Measurements from ENCODE around the gene SLCO4A1. TPM values are rescaled to one million over a fixed set of nuclear protein-coding genes. Genes with fewer than 3 reads are reported as not detected.
"Not testable (repeated sequence)": the region's sequence is repeated elsewhere in the genome, so short reads cannot be mapped to it uniquely, and the experiment has no call there.

Gene SLCO4A1
- total RNA-seq, 1 donor from 2014 or later, result 1.7 TPM

DNA sequence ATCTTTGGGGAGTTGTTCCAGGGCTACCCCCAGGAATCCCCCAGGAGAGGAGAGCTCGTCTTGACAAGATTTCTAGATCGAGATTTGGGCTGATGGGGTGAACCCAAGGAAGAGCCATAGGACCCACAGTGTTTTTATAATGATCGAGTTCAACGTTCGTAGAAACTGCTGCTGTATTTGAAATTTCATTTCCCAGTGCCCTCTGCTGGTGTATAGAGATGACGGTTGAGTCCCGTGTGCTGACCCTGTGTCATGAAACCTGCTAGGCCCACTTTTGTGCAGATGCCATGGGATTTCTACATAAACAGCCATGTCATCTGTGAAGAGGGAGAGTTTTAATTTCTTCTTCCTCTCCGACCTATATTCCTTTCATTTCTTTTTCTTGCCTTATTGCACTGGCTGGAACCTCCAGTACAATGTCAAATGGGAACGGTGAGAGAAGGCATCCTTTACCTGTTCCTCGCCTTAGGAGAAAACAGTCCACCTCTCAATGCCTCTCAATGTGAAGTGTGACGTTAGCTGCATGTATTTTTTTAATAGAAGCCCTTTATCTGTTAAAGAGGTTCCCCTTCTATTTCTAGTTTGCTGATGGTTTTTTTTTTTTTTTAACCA is 37.8 kb downstream of the SLCO4A1 start:
- ATAC-seq, result no peak
- no peak for DNase-seq (ENCODE audit: low spot score)

DNA sequence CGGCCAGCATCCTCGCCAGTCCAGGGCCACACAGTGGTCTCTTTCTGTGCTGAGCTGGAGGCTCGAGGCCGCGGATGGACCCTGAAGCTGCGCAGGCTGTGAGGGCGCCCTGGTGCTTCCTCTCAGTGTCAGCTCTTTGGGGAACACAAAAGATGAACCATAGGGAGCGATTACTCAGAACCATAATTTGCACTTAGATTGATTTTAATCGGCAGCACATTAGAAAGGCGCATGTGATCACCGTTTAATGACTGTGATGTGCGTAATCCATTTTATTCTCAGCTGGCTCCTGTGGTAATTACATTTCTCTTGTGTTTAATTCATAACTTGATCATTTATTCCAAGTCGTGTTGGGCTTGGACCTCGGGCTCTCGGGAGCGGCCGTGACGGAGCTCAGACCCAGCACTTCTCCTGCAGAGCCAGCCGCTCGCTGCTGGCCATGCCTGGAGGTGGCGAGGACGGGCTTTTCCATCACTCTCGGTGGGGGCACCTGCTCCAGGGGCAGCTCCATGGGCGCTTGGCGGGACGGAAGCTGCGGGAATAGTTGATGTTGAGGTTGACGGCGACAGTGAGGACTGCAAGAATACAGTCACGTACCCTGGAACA is 40.7 kb downstream of the SLCO4A1 start:
- ATAC-seq, result no peak
- DNase-seq (ENCODE audit: low spot score), result no peak

DNA sequence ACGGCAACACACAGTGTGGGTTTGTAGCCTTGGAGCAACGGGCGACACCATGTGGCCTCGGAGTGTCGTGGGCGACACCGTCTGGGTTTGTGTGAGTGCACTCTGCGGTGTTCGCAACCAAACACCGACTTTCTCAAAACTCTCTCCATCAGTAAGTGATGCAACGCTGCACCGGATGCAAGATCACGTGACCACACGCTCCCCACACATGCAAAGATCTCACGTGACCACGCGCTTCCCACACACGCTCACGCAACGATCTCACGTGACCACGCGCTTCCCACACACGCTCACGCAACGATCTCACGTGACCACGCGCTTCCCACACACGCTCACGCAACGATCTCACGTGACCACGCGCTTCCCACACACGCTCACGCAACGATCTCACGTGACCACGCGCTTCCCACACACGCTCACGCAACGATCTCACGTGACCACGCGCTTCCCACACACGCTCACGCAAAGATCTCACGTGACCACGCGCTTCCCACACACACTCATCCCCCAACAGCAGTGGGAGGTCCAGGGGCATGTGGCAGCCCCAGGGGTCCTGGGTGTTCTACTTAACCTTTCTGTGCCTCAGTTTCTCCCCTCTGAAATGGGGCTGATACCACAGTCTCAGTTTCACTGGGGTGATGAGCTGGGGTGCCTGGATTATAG is 41.5 kb downstream of the SLCO4A1 start:
- ATAC-seq, result not testable (repeated sequence)

DNA sequence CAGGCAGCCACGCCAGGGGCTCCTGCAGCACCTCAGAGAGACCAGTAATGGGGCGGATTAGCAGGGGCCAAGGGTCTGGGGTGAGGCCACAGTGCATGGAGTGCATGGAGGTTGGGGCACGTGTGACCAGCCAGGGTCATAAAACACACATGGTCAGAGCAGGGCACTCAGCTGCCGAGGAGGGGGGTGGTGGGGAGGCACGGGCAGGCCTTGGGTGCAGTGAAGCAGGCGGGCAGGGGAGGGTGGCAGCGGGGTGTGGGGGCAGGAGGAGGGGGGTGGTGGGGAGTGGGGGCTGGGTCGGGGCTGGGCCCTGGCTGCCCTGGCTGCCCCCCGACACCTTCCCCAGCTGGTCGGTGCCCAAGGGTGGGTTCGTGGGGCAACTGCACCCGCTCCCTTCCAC is 42.7 kb downstream of the SLCO4A1 start:
- DNase-seq (ENCODE audit: low spot score) (no peak), ATAC-seq (no peak)

More for the DNA sequence above, 41.5 kb downstream of the SLCO4A1 start:
- not testable (repeated sequence) for DNase-seq (ENCODE audit: low spot score)

DNA sequence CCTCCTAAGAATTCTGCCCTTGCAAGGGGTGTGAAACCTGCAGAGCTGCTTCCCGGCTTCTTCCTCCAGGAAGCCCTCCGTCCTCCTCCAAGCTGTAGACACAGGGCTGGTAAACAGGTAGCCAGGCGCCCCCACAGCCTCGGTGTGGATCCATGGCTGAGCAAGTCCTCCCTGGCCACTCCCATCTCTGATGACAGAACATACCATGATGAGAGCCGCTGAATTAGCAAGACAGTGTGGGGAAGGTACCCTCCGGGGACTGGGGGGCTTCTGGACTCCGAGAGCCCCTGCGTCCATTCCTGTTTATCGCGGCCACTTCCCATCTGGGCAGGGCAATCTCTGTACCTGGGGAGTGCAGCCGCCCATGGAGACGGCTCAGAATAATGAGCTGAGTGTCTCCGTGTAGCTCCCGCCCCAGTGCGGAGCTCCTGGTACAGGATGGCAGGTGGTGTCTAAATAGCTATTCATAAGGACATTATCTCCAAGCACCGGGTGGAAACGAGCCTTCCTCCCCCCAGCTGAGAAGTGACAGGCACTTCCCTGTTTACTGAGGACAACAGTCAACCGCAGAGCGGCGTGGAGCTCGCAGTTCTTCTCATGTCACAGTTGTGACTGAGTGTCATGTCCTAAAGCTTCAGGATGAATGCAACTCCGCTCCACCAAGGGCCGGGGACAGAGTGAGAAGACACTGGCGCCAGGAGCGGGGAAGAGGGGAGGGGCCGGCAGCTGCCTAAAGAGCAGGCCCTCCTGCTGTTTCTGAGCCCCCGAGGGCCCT is 43.7 kb downstream of the SLCO4A1 start:
- ATAC-seq (peak; percentile 58), DNase-seq (ENCODE audit: low spot score) (no peak)

DNA sequence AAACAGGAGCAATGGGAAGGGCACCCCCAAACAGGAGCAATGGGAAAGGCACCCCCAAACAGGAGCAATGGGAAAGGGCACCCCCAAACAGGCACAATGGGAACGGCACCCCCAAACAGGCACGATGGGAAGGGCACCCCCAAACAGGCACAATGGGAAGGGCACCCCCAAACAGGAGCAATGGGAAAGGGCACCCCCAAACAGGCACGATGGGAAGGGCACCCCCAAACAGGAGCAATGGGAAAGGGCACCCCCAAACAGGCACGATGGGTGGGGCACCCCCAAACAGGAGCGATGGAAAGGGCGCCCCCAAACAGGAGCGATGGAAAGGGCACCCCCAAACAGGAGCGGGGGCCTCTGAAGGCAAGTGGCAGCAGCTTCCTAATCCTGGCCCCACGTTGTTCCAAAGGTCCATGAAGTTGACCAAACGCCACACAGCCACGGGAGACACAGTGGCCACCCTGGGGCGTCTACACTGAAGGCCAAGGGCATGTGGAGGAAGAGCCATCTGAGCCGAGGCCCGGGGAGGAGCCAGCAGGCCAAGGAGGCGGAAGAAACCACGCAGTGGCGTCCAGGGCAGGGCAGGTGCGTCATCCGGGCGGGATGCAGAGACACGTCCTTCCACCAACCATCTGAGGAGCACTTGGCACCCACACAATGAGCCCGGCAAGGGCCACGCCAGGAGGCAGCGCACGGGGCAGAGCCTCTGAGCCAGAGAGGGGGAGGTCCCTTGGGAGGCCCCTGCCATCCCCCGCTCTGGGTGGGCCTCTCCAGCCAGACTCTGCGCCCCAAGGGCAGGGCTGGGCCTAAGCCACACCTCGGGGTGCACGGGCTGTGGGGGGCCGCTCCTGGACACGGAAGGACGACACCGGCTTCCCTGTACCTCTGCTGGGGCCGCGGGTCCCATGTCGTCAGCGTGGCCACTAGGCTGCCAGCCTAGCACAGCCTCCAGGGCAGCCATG is 44.8 kb downstream of the SLCO4A1 start:
- no peak for ATAC-seq
- no peak for DNase-seq (ENCODE audit: low spot score)

DNA sequence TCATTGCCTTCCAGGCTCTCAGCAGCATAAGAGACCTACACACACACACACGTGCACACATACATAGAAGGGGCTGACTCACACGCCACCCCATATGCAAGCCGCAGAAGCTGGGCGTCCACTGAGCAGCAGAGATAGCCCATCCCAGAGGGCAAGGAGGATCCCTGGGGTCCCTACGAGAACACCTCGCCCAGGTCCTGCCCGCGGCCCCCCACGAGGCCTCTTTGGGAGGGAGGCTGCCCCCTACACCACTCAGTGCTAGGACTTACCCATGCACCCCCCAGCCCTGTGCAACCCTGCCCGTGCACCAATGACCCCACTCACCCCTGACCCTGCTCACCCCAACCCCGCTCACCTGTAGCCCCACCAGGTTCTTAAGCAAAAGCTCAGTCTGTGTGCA is 45.8 kb downstream of the SLCO4A1 start:
- ATAC-seq, result no peak
- DNase-seq (ENCODE audit: low spot score), result no peak

DNA sequence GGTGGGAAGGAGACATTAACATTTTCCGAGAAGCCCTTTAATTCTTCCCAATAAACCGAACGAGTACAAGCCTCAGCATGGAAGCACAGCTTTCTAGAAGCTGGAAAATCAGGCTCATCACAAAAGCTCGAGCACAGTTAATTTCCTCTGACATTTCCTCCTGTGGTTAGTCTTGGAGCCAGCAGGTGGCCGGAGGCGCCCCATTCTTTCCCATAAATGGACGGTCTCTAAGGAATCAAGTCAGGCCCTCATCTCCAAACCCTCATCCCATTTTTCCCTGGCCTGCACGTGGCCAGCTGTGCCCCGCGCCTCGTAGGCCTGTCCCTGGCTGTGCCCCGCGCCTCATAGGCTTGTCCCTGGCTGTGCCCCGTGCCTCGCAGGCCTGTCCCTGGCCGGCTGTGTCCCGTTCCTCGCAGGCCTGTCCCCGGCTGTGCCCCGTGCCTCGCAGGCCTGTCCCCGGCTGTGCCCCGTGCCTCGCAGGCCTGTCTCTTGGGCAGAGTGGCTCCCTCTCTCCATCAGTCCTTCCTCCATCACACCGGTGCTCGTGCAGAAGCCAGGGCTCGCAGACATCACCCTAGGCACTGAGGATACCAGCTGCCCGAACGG is 46.7 kb downstream of the SLCO4A1 start:
- ATAC-seq (no peak), DNase-seq (ENCODE audit: low spot score) (no peak)

DNA sequence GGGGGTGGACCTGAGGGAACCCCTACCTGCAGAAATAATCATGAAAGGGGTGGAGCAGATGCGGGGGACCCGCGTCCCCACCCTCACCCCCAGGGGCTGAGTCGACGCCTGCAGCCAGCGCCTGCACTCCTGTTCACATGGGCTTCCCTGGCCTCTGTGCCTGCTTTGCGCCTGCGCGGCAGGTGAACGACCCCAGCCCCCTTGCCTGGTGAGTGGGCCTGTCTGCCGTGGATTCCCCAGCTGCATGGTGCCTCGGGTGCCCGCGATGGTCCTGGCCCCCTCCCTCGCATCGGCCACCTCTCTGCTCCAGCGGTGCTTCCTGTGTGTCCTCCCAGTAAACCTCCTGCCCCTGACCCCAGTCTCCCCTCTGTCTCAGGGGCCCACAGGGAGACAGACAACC is 47.6 kb downstream of the SLCO4A1 start:
- DNase-seq (ENCODE audit: low spot score) (no peak), ATAC-seq (no peak)

DNA sequence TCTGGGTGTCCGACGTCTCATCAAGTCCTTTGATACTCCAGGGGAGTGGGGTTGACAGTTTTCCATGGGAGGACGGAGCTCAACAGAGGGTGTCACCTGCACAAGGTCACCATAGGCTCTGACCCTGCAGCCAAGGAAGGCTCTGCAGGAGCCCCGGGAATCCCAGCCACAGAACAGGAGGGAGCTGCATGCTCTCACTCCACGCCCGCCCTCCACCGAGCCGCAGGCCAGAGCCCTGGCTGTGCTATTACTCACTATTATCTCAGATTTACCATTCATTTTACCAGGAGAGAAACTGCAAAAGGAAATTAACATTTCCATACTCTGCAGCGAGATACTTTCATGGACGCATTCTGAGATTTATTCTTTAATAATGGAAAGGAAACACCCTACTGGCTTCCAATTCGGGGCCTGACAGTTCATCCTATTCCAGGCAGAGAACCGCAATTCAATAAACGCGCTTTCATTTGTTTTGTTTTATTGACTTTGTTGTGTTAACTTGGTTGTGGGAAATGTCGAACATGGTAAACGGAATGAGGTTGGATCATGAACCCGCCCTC is 48.0 kb downstream of the SLCO4A1 start:
- ATAC-seq, result no peak
- DNase-seq (ENCODE audit: low spot score), result no peak

DNA sequence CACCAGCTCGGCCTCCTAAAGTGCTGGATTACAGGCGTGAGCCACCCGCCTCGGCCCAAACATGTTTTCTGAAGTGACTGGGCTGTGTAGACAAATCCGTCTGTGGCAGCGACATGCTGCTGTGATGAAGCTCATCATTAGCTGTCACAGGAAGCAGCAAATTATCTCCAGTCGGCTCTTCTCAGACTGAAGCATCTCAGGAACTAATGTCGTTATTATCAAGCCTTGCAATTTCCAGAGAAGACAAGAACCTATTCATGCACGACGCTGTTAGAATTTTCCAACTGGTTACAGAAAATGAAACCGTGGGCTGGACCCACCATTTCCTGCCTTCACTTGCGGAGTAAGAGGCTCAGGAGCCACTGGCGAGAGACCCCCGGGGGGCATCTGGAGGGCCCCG is 49.2 kb downstream of the SLCO4A1 start:
- ATAC-seq, result no peak
- DNase-seq (ENCODE audit: low spot score), result no peak

DNA sequence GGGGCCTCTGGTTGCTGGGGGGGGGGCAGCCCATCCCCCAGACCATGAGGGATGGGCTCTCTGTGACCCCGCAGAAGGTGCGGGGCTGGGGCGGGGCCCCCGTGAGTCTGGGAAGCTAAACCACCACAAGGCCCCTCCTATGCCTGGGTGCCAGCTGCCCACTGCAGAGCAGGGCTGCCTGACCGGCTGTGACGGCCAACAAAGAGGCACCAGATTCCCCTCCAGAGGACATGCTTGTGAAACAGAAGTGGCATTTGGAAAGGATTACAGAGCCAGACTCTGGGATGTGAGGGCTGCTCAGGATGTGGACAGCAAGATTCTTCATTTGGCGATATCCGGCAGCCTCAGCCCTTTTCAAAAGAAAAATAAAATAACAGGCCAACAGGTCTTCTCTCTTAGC is 49.9 kb downstream of the SLCO4A1 start:
- no peak for DNase-seq (ENCODE audit: low spot score)
- no peak for ATAC-seq

DNA sequence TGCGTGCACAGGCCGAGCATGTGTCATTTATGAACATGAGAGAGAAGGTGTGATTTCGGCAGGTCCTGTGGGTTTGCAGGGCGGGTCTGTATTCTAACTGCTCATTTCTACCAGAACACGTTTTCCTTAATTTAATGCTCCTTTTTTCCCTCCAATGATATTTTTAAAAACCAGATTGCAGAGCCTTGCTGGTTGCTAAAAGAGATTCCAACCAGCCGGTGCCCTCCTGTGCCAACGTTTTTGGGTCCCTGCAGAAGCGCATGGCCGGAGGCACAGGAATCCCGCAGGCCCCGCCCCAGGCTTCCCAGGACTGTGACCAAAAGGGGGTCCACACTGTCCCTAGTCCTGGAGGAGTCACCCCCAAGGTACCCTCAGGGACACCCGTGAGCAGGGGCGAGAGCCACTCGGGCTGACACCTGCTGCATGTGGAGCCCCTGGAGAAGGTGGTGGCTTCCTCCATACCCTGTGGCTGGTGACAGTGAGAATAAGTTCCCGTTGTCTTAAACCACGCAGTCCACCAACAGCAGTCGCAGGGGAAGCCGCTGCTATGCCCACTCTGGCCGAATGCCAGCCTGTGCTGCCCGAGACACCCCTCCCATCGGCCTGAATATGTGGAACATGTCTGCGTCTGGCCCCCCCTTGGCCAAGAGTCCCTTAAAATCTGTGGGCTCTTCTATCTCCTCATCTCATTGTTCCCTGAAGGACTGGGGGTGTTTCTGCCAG is 50.7 kb downstream of the SLCO4A1 start:
- no peak for ATAC-seq

DNA sequence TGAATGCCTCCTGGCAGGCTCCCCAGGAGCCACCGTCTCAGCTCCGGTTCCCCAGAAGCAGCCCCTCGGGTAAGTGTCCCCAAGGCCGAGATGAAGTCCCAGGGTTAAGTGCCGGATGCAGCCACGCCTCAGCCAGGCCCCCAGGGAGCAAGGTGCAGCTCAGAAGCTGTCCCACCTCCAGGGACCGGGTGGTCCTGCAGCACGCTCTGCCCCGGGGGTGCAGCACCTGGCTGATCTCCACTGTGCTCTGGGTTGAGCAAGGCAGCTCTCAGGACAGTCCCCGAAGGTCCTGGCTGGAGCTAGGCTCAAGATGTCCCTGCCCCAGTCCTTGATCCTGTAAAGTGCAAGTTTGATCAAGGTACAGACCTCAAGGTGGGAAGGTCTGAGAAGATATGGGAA is 51.2 kb downstream of the SLCO4A1 start:
- ATAC-seq (no peak), DNase-seq (ENCODE audit: low spot score) (no peak)

More for the DNA sequence above, 50.7 kb downstream of the SLCO4A1 start:
- no peak for DNase-seq (ENCODE audit: low spot score)

DNA sequence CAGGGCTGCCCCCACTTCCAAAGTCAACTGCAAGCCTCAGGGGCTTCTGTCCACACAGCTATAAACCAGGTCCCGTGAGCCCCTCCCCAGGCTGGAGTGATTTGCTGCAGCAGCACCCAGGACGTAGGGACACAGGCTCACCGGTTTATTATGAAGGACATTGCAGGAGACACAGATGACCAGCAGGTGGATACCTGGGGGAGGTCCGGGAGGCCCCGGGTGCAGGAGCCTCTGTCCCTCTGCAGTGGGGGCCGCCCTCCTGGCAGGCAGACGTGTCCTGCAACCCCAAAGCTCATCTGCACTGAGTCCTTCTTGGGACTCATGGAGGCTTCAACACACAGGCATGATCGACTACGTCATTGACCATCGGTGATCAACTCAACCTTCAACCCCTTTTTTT is 51.8 kb downstream of the SLCO4A1 start:
- DNase-seq (ENCODE audit: low spot score) (no peak), ATAC-seq (no peak)

DNA sequence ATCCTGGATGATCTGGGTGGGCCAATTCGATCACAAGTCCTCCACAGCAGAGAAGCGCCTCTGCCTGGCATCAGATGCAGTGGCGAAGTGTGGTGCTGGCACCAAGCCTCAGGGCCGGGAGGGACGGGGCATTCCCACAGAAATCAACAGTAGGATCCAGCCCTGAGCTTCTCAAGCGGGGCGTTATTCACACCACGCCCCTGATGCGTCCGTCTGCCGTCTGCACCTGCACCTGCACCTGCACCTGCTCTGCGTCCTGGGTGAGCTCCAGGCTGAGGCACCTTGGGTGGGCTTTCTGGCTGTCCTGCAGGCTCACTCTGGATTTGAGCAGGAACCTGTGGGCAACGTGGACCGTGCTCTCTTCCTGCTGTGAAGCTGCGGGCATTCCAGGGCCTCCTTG is 52.6 kb downstream of the SLCO4A1 start:
- no peak for ATAC-seq
- DNase-seq (ENCODE audit: low spot score), result no peak

DNA sequence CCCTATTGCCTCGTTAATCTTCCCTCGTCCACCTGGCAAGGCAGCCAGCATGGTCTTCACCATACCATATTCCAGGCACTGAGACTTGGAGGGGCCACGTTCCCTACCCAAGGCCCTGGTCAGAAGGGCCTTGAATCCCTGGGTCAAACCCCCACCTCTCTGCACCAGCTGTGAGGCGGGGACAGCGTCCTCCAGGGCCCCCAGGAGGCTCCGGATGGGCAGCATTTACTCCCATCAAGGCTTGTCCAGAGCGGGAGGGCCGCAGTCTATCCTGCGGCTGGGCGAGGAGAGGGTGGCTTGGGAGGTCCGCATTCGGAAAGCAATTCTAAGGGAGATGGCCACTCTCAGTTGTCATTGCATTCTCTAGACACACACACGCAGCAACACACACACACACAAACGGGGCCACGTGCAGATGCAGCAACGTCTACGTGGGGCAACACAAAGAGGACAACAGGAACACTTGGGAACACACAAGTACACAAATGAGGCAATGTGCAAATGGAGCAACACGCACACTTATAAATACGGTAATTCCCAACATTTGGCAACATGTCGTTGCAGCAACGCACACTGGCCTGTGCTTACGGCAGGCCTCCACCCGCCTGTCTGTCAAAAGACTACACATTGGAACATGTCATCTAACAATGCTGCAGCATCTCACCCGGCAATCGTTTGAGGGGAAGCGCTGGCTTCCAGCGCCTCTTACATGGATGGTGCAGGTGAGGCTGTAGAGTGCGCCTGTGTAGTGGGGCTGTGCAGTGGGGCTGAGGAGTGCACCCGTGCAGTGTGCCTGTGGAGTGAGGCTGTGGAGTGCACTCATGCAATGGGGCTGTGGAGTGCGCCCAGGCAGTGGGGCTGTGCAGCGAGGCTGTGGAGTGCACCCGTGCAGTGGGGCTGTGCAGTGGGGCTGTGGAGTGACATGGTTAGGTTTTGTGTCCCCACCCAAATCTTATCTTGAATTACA is 53.4 kb downstream of the SLCO4A1 start:
- DNase-seq (ENCODE audit: low spot score) (no peak), ATAC-seq (no peak)

DNA sequence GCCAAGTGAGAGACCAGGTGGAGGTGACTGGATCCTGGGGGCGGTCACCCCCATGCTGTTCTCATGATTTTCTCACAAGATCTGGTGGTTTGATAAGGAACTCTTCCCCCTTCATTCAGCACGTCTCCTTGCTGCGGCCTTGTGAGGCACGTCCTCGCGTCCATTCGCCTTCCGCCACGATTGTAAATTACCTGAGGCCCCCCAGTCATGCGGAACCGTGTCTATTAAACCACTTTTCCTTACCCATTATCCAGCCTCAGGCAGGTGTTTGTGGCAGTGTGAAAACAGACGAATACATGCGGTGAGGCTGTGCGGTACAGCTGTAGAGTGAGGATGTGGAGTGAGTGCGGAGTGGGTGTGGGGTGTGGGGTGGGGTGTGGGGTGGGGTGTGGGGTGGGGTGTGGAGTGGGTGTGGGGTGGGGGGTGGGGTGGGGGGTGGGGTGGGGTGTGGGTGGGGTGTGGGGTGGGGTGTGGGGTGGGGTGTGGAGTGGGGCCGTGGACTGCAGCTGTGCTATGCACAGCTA is 54.2 kb downstream of the SLCO4A1 start:
- DNase-seq (ENCODE audit: low spot score) (no peak), ATAC-seq (no peak)

All from left lobe of liver (tissue), 2 donors.